Fibroblast of mammary gland (primary cell): ENCODE data around the gene NHSL2.
A peak's percentile ranks its signal among the peaks of the same experiment; 100 is the strongest.

Experiments used
- DNase-seq: peaks from one replicate; pipeline ENCODE4 v3.0.0-alpha.2; 2010; ENCODE audit warnings: low read depth
- H3K4me3 ChIP-seq: 2 replicates; pipeline ENCODE4 v1.5.1; 2011; ENCODE audit warnings: low read depth, mild to moderate bottlenecking, low read length, moderate library complexity; ENCODE audit not compliant: control insufficient read depth
- TF ChIP-seq, protein P1 (sequence below): conservative IDR thresholded peaks from 2 replicates; pipeline ENCODE4 v1.5.1; 2011; ENCODE audit warnings: low read depth, low read length, inconsistent platforms; ENCODE audit not compliant: control insufficient read depth, insufficient read depth

NHSL2 gene

DNA sequence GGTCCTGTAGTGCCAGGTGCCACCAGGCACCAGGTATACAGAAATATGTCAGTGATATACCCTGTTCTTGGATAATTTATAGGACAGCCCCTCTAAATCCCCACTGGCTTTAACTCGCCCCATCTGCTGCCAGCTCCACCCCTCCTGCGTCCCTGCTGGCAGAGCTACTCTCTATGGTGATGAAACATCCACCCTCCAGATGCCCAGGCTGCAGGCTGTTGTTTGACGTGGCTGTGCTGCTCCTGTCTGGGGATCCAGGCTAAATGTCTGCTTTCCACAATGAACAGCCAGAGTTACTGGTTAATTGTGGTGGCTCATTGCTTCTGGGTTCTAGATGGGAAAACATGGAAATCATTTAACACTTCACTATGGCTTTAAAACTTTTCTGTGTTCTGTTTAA is 12.9 kb downstream of the NHSL2 start:
- no peak overlapping the region for H3K4me3 ChIP-seq
- DNase-seq = peak; percentile 40
- TF ChIP-seq, protein P1, sequence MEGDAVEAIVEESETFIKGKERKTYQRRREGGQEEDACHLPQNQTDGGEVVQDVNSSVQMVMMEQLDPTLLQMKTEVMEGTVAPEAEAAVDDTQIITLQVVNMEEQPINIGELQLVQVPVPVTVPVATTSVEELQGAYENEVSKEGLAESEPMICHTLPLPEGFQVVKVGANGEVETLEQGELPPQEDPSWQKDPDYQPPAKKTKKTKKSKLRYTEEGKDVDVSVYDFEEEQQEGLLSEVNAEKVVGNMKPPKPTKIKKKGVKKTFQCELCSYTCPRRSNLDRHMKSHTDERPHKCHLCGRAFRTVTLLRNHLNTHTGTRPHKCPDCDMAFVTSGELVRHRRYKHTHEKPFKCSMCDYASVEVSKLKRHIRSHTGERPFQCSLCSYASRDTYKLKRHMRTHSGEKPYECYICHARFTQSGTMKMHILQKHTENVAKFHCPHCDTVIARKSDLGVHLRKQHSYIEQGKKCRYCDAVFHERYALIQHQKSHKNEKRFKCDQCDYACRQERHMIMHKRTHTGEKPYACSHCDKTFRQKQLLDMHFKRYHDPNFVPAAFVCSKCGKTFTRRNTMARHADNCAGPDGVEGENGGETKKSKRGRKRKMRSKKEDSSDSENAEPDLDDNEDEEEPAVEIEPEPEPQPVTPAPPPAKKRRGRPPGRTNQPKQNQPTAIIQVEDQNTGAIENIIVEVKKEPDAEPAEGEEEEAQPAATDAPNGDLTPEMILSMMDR = no peak

- TF ChIP-seq, protein P1 = no peak
- H3K4me3 ChIP-seq = no peak overlapping the region
- DNase-seq = no peak
Measured at GRCh38 chrX:71927040-71927439, 16.4 kb downstream of the NHSL2 start.

DNA sequence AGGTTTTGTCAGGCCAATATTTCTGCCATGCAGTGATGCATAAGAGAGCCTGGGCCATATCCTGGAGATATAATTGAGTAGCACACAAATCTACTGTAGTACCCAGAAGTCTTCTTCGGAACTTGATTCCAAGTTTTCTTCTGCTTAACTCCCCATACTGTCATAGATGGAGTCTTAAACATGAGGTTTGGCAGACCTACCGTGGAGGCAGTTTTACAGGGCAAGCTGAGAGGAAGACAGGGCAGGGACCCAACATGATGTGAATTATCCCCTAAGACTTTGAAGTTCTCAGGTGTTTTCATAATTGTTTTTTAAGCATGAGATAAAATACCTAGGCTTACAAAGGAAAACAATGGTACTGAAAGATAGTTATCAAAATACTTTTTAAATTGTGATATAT is 18.2 kb downstream of the NHSL2 start:
- TF ChIP-seq, protein P1 = no peak
- no peak for DNase-seq
- H3K4me3 ChIP-seq = no peak overlapping the region

- TF ChIP-seq, protein P1 = no peak
- DNase-seq = peak; percentile 75
- no peak overlapping the region for H3K4me3 ChIP-seq
Measured at GRCh38 chrX:71930298-71930697, 19.7 kb downstream of the NHSL2 start.

GRCh38 chrX:71935476-71935875 is 24.8 kb downstream of the NHSL2 start:
- no peak for DNase-seq
- H3K4me3 ChIP-seq = no peak overlapping the region
- TF ChIP-seq, protein P1 = no peak

GRCh38 chrX:71936632-71937031 is 26.0 kb downstream of the NHSL2 start:
- DNase-seq = no peak
- TF ChIP-seq, protein P1 = no peak
- no peak overlapping the region for H3K4me3 ChIP-seq

GRCh38 chrX:71938371-71938770 is 27.7 kb downstream of the NHSL2 start:
- TF ChIP-seq, protein P1 = no peak
- H3K4me3 ChIP-seq = no peak overlapping the region
- DNase-seq = no peak
